ENCODE data around the gene NR2E3. TPM values are rescaled to one million over a fixed set of nuclear protein-coding genes. Genes with fewer than 3 reads are reported as not detected.

The NR2E3 gene
- total RNA-seq, 1 donor from 2014 or later: 0.79 TPM

GRCh38 chr15:71791975-71792374 is 18.4 kb upstream of the NR2E3 start:
- DNase-seq: no peak

GRCh38 chr15:71792521-71792920 is 17.8 kb upstream of the NR2E3 start:
- no peak for DNase-seq

- no peak for DNase-seq
Observed at GRCh38 chr15:71798641-71799040, 11.7 kb upstream of the NR2E3 start.

GRCh38 chr15:71800190-71800589 is 10.2 kb upstream of the NR2E3 start:
- DNase-seq: no peak

- DNase-seq: peak; percentile 94
Observed at GRCh38 chr15:71800835-71801745, 9.3 kb upstream of the NR2E3 start.

- no peak for DNase-seq
Observed at GRCh38 chr15:71801935-71802655, 8.3 kb upstream of the NR2E3 start.

- DNase-seq: no peak
Observed at GRCh38 chr15:71802770-71803169, 7.6 kb upstream of the NR2E3 start.

GRCh38 chr15:71804226-71804625 is 6.1 kb upstream of the NR2E3 start:
- DNase-seq: no peak

- DNase-seq: peak; percentile 30
Observed at GRCh38 chr15:71804695-71805470, 5.5 kb upstream of the NR2E3 start.

- no peak for DNase-seq
Observed at GRCh38 chr15:71806452-71806931, 3.9 kb upstream of the NR2E3 start.

GRCh38 chr15:71807125-71807629 is 3.2 kb upstream of the NR2E3 start:
- no peak for DNase-seq

GRCh38 chr15:71807691-71808091 is 2.7 kb upstream of the NR2E3 start:
- no peak for DNase-seq

- DNase-seq: no peak
Observed at GRCh38 chr15:71808311-71809020, 1.9 kb upstream of the NR2E3 start.

- no peak for DNase-seq
Observed at GRCh38 chr15:71809346-71809745, 1.0 kb upstream of the NR2E3 start.

- DNase-seq: no peak
Observed at GRCh38 chr15:71811036-71811736, 832 bp downstream of the NR2E3 start.

- no peak for DNase-seq
Observed at GRCh38 chr15:71811752-71812735, 1.7 kb downstream of the NR2E3 start.

- peak; percentile 25 for DNase-seq
Observed at GRCh38 chr15:71812966-71813722, 2.8 kb downstream of the NR2E3 start.

GRCh38 chr15:71813723-71814470 is 3.5 kb downstream of the NR2E3 start:
- DNase-seq: no peak
